GM12872 (cell line): ENCODE measurements around the gene SLC17A2.

Experiments
- CTCF ChIP-seq: IDR thresholded peaks from 3 replicates; pipeline ENCODE4 v1.5.1; 2011; ENCODE audit warnings: low read depth, mild to moderate bottlenecking, low read length, moderate library complexity; ENCODE audit not compliant: insufficient read depth

The SLC17A2 gene

GRCh38 chr6:25866011-25866410 is 64.5 kb downstream of the SLC17A2 start:
- TF ChIP-seq CTCF = no peak

- TF ChIP-seq CTCF = no peak
Observed at GRCh38 chr6:25863360-25863759, 67.1 kb downstream of the SLC17A2 start.
